Choroid plexus epithelial cell (primary cell): ENCODE results near the gene HID1.

ENCODE experiments used
- DNase-seq: peaks from one replicate; pipeline ENCODE4 v3.0.0-alpha.2; 2010; ENCODE audit warnings: low read depth
- H3K4me3 ChIP-seq: 2 replicates; pipeline ENCODE4 v1.5.1; 2011; ENCODE audit warnings: low read depth, mild to moderate bottlenecking, control low read depth, low read length, moderate library complexity
- CTCF ChIP-seq: conservative IDR thresholded peaks from 2 replicates; pipeline ENCODE4 v1.5.1; 2011; ENCODE audit warnings: low read depth, mild to moderate bottlenecking, control low read depth, inconsistent platforms, low read length, moderate library complexity

The HID1 gene

GRCh38 chr17:74968361-74968780 is 4.2 kb downstream of the HID1 start:
- TF ChIP-seq CTCF: no peak
- H3K4me3 ChIP-seq: no peak overlapping the region

GRCh38 chr17:74964988-74965622 is 7.5 kb downstream of the HID1 start:
- DNase-seq: no peak
- TF ChIP-seq CTCF: no peak
- no peak overlapping the region for H3K4me3 ChIP-seq

More at GRCh38 chr17:74968361-74968780, 4.2 kb downstream of the HID1 start:
- no peak for DNase-seq

GRCh38 chr17:74964246-74964761 is 8.3 kb downstream of the HID1 start:
- TF ChIP-seq CTCF: no peak
- DNase-seq: no peak
- no peak overlapping the region for H3K4me3 ChIP-seq

GRCh38 chr17:74963656-74964055 is 8.9 kb downstream of the HID1 start:
- DNase-seq: no peak
- peak; percentile 40 for TF ChIP-seq CTCF
- no peak overlapping the region for H3K4me3 ChIP-seq

GRCh38 chr17:74962622-74963394 is 9.8 kb downstream of the HID1 start:
- no peak for DNase-seq
- no peak for TF ChIP-seq CTCF
- no peak overlapping the region for H3K4me3 ChIP-seq

GRCh38 chr17:74961657-74962350 is 10.8 kb downstream of the HID1 start:
- H3K4me3 ChIP-seq: no peak overlapping the region
- peak; percentile 81 for TF ChIP-seq CTCF
- peak; percentile 90 for DNase-seq
